H1 (cell line): ENCODE measurements around the gene ACADM. TPM values are rescaled to one million over a fixed set of nuclear protein-coding genes. Genes with fewer than 3 reads are reported as not detected.

Experiments used
- JUND ChIP-seq: IDR thresholded peaks from 2 replicates; pipeline ENCODE4 v1.6.1; 2011; ENCODE audit warnings: mild to moderate bottlenecking, improper control_type of control experiment, low read length
- polyA plus RNA-seq, 7 experiments: library from polyadenylated mRNA; depleted of rRNA in 3 of 7; stranded (reverse) in 5 of 7; unstranded in 2 of 7; fragments of >200 nt in 5 of 7; fragments of 200-250 nt in 2 of 7; gene quantifications; 1 replicate in 5 of 7; 2 replicates in 1 of 7; 4 replicates in 1 of 7; pipeline versions ENCODE4 v1.2.1 to v1.2.3, GENCODE V29; 2011 to 2013; ENCODE audit warnings: missing spikeins in 2 of 7, mixed read lengths in 2 of 7
- total RNA-seq: library from RNA; stranded (reverse); fragmentation: NEBNext Ultra II Directional; extraction: Animal tissue kit (Norgen Biotek cat#: 25700); gene quantifications from 2 replicates; pipeline ENCODE4 v1.2.1, GENCODE V29; 2021

The ACADM gene
- total and polyA plus RNA-seq, 2 of the 8 experiments (the other 6 are each of a cell fraction or from before 2014, with no cell fraction given), result 14.3 to 40.0 TPM

DNA sequence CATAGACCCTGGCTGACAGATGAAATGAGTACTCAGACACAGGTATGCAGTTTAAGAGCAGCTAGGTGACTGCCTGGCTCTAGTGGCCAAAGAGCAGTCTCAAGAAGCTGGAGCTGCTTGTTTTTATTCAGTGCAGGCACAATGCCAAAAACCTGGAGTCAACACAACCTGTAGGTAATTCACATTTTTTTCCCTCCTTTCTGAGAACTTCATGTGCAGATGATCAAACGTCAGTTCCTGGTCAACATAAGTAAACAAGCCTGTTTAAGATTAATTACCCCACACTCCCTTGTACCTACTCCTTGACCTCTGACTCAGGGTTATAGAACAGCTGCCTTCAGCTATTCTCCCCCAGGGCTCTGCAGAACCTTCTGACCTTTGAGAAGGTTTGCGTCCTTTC lies 17.3 kb upstream of the ACADM start (continued):
- TF ChIP-seq JUND, result no peak
